Stimulated activated naive B cell treated with anti-CD40 and anti-IgM and Interleukin-4, amounts not matched to agents 10 μg/mL and 1 μg/mL and 100 μg/mL, for 72 hours (primary cell): ENCODE results near the gene IL3RA.
"Not testable (repeated sequence)": the region's sequence is repeated elsewhere in the genome, so short reads cannot be mapped to it uniquely, and the experiment has no call there.

Experiments
- ATAC-seq, 2 donors: fragments of 150-1000 bp; cut with Tn5 transposase; replicated peaks; 2 replicates each; pipeline ENCODE4 v1.10.0; 2021; ENCODE audit warnings: moderate library complexity in 1 of 2
- DNase-seq: peaks from one replicate; pipeline ENCODE4 v3.0.0; 2021
- H3K27ac Mint-ChIP-seq: one replicate; pipeline ENCODE4 v1.8.0; 2022; ENCODE audit warnings: mild to moderate bottlenecking, mixed read lengths
- H3K27me3 Mint-ChIP-seq, 2 donors: one replicate each; pipeline ENCODE4 v1.8.0; 2022; ENCODE audit warnings: mixed read lengths in 2 of 2
- H3K36me3 Mint-ChIP-seq, 2 donors: one replicate each; pipeline ENCODE4 v1.8.0; 2022; ENCODE audit warnings: mixed read lengths in 2 of 2, mild to moderate bottlenecking in 1 of 2
- H3K4me1 Mint-ChIP-seq, 2 donors: one replicate each; pipeline ENCODE4 v1.8.0; 2022; ENCODE audit warnings: mixed read lengths in 2 of 2, mild to moderate bottlenecking in 1 of 2
- H3K4me3 Mint-ChIP-seq, 2 donors: one replicate each; pipeline ENCODE4 v1.8.0; 2022; ENCODE audit warnings: mild to moderate bottlenecking in 2 of 2, mixed read lengths in 2 of 2, moderate library complexity in 1 of 2
- H3K9me3 Mint-ChIP-seq, 2 donors: one replicate each; pipeline ENCODE4 v1.8.0; 2022; ENCODE audit warnings: mixed read lengths in 2 of 2, mild to moderate bottlenecking in 1 of 2

Gene IL3RA

DNA sequence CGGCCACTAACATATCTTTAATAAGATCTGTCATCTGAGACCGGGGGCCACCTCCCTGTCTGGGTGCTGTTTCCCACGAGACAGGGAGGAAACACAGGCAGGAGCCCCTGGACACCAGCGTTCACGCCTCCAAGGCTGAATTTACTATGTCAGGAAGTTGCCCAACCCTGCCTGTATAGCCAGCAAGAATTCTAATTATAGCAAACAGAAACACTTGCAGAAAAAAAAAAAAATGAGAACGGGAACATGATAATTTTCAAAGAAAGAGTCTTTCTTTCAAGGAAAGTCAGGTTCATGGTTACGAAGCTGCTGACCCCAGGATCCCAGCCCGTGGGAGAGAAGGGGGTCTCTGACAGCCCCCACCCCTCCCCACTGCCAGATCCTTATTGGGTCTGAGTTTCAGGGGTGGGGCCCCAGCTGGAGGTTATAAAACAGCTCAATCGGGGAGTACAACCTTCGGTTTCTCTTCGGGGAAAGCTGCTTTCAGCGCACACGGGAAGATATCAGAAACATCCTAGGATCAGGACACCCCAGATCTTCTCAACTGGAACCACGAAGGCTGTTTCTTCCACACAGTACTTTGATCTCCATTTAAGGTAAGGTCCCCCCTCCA lies at the start of gene IL3RA:
IL3RA (plus strand) TSS at position 455 of the 613 bp plus-strand sequence. CDS start 4,981 bp downstream, outside the sequence.
- peaks cover under 1 to 1% of the 10 kb centered on the region in 2 donors for H3K9me3 Mint-ChIP-seq
- H3K27ac Mint-ChIP-seq: peak within 1 kb of the TSS; percentile 90
- ATAC-seq: peak; percentile 55 to 71
- H3K27me3 Mint-ChIP-seq: no peaks in the 10 kb centered on the region
- no peak for DNase-seq
- peaks cover 8 to 19% of the 10 kb centered on the region in 2 donors for H3K4me1 Mint-ChIP-seq
- H3K36me3 Mint-ChIP-seq: peaks cover 3 to 8% of the 10 kb centered on the region in 2 donors
- H3K4me3 Mint-ChIP-seq: peak within 1 kb of the TSS; percentile 84 to 88

DNA sequence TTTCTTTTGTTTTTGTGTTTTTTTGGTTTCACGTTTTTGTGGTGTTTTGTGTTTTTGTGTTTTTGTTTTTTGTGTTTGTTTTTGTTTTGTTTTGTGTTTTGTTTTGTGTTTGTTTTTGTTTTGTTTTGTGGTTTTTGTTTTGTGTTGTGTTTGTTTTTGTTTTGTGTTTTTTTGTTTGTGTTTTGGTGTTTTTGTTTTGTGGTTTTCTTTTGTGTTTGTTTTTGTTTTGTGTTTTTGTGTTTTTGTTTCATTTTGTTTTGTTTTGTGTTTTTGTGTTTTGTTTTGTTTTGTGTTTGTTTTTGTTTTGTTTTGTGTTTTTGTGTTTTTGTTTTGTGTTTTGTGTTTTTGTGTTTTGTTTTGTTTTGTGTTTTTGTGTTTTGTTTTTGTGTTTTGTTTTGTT lies 47.0 kb upstream of the IL3RA start:
- DNase-seq (no peak), ATAC-seq (no peak)
- Mint-ChIP-seq H3K4me1 (peaks cover 18 to 21% of the 10 kb centered on the region in 2 donors), H3K4me3 (peak overlapping the region; percentile 14 to 72), H3K36me3 (peaks cover 5 to 9% of the 10 kb centered on the region in 2 donors), H3K27me3 (peaks cover 18 to 28% of the 10 kb centered on the region in 2 donors), H3K27ac (peak overlapping the region; percentile 92), H3K9me3 (peaks cover 10% of the 10 kb centered on the region in 2 donors)

DNA sequence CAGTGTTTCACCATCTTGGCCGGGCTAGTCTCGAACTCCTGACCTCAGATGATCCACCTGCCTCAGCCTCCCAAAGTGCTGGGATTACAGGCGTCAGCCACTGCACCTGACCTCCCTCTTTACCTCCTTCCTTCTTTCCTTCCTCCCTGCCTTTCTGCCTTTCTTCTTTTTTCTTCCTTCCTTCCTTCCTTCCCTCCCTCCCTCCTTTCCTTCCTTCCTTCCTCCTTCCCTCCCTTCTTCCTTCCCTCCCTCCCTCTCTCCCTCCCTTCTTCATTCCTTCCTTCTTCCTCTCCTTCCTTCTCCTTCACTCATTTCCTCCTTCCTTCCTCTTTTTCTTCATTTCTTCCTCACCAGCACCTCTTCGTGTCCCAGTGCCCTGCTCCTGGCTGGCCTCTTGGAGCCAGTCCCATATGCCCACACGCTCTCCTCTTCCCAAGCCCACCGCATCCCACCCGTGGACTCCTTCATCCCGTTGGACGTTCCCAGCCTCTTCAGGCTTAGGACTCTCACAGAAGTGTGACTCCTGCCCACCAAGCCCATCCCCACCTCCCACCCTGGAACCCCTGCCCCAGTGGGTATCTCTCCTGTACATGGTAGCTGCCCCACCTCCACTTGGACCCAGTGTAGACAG lies 45.4 kb upstream of the IL3RA start:
- Mint-ChIP-seq H3K4me3 (no peak overlapping the region), H3K4me1 (peaks cover 21 to 23% of the 10 kb centered on the region in 2 donors), H3K36me3 (peaks cover 5 to 9% of the 10 kb centered on the region in 2 donors), H3K9me3 (peaks cover 12 to 16% of the 10 kb centered on the region in 2 donors), H3K27ac (no peak overlapping the region), H3K27me3 (peaks cover 34 to 43% of the 10 kb centered on the region in 2 donors)
- no peak for DNase-seq
- ATAC-seq: no peak

DNA sequence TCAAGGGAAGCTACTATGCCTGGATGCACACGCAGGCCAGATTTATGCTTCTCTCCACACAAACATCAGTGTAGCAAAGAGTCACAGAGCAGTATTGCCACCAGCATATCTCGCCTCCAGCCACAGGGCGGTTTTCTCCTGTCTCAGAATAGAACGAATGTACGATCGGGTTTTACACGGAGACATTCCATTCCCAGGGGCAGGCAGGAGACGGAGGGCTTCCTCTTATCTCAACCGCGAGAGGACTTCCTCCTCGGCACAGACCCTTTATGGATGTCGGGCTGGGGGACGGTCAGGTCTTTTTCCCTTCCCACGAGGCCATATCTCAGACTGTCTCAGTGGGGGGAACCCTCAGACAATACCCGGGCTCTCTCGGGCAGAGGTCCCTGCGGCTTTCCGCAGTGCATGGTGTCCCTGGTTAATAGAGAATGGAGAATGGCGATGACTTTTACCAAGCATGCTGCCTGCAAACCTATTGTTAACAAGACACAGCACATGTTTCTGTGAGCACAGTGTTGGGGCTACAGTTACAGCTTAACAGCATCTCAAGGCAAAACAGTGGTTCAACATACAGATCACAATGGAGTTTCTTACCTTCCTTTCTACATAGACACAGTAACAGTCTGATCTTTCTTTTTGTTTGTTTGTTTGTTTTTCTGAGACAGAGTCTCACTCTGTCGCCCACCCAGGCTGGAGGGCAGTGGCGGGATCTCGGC lies 43.9 kb upstream of the IL3RA start:
- Mint-ChIP-seq H3K27me3 (peaks cover 34 to 38% of the 10 kb centered on the region in 2 donors), H3K4me1 (peaks cover 19 to 23% of the 10 kb centered on the region in 2 donors), H3K36me3 (peaks cover 5 to 9% of the 10 kb centered on the region in 2 donors), H3K9me3 (peaks cover 12 to 16% of the 10 kb centered on the region in 2 donors), H3K4me3 (peak overlapping the region in 1 of 2 donors; percentile 40), H3K27ac (no peak overlapping the region)
- ATAC-seq: peak; percentile 51 to 52
- no peak for DNase-seq

DNA sequence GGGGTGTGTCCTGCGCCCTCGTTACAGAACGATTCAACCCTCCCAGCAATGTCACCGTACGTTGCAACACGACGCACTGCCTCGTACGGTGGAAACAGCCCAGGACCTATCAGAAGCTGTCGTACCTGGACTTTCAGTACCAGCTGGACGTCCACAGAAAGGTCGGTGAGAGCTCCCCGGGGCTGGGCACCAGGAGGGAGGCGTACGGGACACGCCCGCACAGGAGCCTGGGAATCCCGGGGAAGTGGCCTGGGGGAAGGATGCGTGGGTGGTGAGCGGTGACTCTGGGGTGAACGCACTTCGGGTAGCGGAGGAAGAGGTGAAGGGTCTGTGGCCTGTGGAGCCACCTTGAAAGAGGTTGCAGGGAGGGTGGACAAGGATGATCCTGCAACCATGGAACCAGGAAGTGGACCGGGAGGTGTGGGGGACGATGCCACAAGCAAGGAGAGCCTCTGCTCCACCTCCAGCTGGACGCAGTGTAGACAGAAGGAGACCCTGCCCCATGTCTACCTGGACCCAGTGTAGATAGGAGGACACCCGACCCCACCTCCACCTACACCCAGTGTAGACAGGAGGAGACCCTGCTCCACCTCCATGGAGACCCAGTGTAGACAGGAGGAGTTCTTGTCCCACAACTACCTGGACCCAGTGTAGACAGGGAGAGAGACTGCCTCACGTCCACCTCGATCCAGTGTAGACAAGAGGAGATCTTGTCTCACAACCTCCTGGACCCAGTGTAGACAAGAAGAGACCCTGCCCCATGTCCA lies 42.1 kb upstream of the IL3RA start:
- Mint-ChIP-seq H3K36me3 (peaks cover 1 to 5% of the 10 kb centered on the region in 2 donors), H3K4me1 (peaks cover 17 to 23% of the 10 kb centered on the region in 2 donors), H3K27me3 (peaks cover 34 to 39% of the 10 kb centered on the region in 2 donors), H3K27ac (no peak overlapping the region), H3K9me3 (peaks cover 11 to 12% of the 10 kb centered on the region in 2 donors), H3K4me3 (no peak overlapping the region)
- ATAC-seq (no peak), DNase-seq (no peak)

DNA sequence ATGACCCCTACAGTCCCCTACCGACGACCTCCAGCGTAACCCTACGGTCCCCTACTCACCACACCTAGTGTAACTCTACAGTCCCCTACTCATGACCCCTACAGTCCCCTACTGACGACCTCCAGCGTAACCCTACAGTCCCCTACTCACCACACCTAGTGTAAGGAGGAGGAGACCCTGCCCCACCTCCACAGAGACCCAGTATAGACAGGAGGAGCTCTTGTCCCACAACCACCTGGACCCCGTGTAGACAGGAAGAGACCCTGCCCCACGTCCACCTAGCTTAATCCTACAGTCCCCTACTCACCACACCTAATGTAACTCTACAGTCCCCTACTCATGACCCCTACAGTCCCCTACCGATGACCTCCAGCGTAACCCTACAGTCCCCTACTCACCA lies 41.0 kb upstream of the IL3RA start:
- Mint-ChIP-seq H3K4me1 (peaks cover 15 to 23% of the 10 kb centered on the region in 2 donors), H3K27ac (no peak overlapping the region), H3K4me3 (no peak overlapping the region), H3K36me3 (no peaks in the 10 kb centered on the region), H3K9me3 (peaks cover 4 to 6% of the 10 kb centered on the region in 2 donors), H3K27me3 (peaks cover 37 to 38% of the 10 kb centered on the region in 2 donors)
- no peak for ATAC-seq
- DNase-seq: no peak

DNA sequence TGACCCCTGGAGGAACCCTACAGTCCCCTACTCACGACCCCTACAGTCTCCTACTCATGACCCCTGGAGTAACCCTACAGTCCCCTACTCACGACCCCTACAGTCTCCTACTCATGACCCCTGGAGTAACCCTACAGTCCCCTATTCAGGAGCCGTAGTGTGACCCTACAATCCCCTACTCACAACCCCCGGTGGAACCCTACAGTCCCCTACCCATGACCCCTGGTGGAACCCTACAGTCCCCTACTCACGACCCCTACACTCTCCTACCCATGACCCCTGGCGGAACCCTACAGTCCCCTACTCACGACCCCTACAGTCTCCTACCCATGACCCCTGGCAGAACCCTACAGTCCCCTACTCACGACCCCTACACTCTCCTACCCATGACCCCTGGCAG lies 39.0 kb upstream of the IL3RA start:
- H3K27me3 Mint-ChIP-seq: peaks cover 32 to 35% of the 10 kb centered on the region in 2 donors
- H3K27ac Mint-ChIP-seq, DNase-seq, H3K4me3 Mint-ChIP-seq, H3K9me3 Mint-ChIP-seq, H3K36me3 Mint-ChIP-seq, ATAC-seq: not testable (repeated sequence)
- H3K4me1 Mint-ChIP-seq: peaks cover 9 to 16% of the 10 kb centered on the region in 2 donors

DNA sequence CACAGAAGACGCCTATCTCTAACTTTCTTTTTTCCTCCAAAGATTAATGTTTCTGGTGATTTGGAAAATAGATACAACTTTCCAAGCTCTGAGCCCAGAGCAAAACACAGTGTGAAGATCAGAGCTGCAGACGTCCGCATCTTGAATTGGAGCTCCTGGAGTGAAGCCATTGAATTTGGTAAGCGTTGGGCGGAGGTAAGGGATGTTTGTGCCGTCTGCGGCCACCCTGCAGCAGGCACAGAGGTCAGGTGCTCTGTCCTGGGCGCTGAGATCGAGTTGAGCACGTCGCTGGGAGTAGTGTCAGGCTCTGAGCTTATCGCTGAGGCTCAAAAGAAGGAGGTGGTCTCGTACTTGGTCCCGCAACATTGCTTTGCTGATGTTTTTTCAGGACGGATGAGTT lies 36.1 kb upstream of the IL3RA start:
- Mint-ChIP-seq H3K36me3 (no peaks in the 10 kb centered on the region), H3K27ac (no peak overlapping the region), H3K4me3 (no peak overlapping the region), H3K27me3 (peaks cover 12% of the 10 kb centered on the region in 2 donors), H3K9me3 (peaks cover 4 to 6% of the 10 kb centered on the region in 2 donors), H3K4me1 (peaks cover 0 to 5% of the 10 kb centered on the region in 2 donors)
- ATAC-seq (no peak), DNase-seq (no peak)

DNA sequence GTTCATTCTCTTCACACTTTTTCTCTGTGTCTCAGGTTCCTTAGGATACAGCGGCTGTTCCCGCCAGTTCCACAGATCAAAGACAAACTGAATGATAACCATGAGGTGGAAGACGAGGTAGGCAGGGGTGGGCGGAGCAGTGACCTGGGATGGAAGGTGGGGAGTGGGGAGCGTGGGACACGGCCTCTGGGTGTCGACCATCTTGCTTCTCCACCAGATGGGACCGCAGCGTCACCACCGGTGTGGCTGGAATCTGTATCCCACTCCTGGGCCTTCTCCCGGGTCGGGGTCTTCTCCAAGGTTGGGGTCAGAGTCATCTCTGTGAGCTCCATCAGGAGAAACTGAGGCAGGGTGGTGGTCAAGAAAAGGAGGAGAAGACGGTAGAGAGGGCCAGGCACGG lies 31.2 kb upstream of the IL3RA start:
- DNase-seq (no peak), ATAC-seq (no peak)
- peaks cover 5 to 8% of the 10 kb centered on the region in 2 donors for H3K36me3 Mint-ChIP-seq
- no peak overlapping the region for H3K27ac Mint-ChIP-seq
- H3K4me1 Mint-ChIP-seq: peaks cover 0 to 2% of the 10 kb centered on the region in 2 donors
- peaks cover 5 to 12% of the 10 kb centered on the region in 2 donors for H3K9me3 Mint-ChIP-seq
- H3K4me3 Mint-ChIP-seq: no peak overlapping the region
- peaks cover 3 to 8% of the 10 kb centered on the region in 2 donors for H3K27me3 Mint-ChIP-seq

DNA sequence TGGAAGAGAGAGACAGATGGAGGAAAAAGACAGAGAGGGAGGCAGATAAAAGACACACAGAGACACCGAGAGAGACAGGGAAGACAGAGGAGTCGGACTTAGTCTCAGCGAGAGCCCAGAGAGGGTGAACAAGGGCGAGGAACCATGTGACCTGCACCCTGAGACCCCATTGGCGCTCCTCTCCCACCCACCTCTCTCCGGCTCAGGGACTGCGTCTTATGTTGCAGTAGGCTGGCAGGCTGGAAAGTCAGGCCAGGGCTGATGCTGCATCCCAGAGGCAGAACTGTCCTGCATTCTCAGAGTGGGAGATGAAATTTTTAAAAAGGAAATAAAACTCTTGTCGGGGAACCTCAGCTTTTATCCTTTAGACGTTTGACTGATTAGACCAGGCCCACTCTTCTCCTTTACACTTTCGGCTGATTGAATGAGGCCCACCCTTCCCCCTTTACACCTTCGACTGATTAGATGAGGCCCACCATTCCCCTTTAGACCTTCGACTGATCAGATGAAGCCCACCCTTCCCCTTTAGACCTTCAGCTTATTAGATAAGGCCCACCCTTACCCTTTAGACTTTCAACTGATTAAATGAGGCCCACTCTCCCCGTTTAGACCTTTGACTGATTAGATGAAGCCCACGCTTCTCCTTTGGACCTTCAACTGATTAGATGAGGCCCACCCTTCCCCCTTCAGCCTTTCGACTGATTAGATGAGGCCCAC lies 29.5 kb upstream of the IL3RA start:
- Mint-ChIP-seq H3K4me3 (peak overlapping the region in 1 of 2 donors; percentile 11), H3K4me1 (peaks cover 0 to 2% of the 10 kb centered on the region in 2 donors), H3K36me3 (peaks cover 5 to 8% of the 10 kb centered on the region in 2 donors), H3K9me3 (peaks cover 5 to 12% of the 10 kb centered on the region in 2 donors), H3K27ac (peak overlapping the region; percentile 4), H3K27me3 (peaks cover 0 to 8% of the 10 kb centered on the region in 2 donors)
- ATAC-seq (no peak), DNase-seq (no peak)

DNA sequence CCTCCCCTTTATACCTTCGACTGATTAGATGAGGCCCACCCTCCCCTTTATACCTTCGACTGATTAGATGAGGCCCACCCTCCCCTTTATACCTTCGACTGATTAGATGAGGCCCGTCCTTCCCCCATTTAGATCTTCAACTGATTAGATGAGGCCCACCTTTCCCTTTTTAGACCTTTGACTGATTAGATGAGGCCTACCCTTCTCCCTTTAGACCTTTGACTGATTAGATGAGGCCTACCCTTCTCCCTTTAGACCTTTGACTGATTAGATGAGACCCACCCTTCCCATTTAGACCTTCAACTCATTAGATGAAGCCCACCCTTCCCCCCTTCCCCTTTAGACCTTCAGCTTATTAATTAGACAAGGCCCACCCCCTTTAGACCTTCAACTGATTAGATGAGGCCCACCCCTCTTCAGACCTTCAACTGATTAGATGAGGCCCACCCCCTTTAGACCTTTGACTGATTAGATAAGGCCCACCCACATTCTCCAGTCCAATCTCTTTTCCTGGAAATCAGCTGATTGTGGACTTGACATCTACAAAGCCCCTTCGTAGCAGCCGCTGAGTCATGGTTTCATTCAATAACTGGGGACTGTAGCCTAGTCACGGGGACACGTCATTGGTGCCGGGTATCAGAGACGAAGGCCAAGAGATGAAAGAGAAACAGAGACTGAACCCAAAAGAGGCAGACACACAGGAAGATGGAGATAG lies 28.8 kb upstream of the IL3RA start:
- Mint-ChIP-seq H3K27ac (peak overlapping the region; percentile 60), H3K4me1 (peaks cover 0 to 2% of the 10 kb centered on the region in 2 donors), H3K9me3 (peaks cover 5 to 12% of the 10 kb centered on the region in 2 donors), H3K36me3 (peaks cover 5 to 8% of the 10 kb centered on the region in 2 donors), H3K4me3 (no peak overlapping the region), H3K27me3 (peaks cover 0 to 8% of the 10 kb centered on the region in 2 donors)
- no peak for ATAC-seq
- no peak for DNase-seq

DNA sequence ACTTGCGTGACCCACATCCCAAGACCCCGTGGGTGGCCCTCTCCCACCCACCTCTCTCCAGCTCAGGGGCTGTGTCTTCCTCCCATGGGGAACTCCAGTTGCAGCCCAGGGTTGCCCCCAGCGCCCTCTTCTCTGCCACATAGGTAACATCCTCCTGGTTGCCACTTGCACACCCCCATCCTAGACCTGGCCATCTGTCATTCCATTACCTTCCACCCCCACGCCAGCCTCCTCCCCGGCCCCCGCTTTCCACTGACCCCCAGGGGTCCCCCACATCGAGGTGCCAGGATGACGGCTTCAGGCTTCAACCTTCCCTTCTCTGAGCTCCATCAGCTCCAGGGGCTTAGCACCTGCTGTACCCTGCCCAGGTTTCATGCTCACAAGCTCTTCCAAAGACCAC lies 28.1 kb upstream of the IL3RA start:
- Mint-ChIP-seq H3K27ac (peak overlapping the region; percentile 51), H3K4me3 (no peak overlapping the region), H3K9me3 (peaks cover 5 to 12% of the 10 kb centered on the region in 2 donors), H3K4me1 (peaks cover 0 to 2% of the 10 kb centered on the region in 2 donors), H3K36me3 (peaks cover 5 to 8% of the 10 kb centered on the region in 2 donors), H3K27me3 (peaks cover 0 to 8% of the 10 kb centered on the region in 2 donors)
- no peak for DNase-seq
- no peak for ATAC-seq

DNA sequence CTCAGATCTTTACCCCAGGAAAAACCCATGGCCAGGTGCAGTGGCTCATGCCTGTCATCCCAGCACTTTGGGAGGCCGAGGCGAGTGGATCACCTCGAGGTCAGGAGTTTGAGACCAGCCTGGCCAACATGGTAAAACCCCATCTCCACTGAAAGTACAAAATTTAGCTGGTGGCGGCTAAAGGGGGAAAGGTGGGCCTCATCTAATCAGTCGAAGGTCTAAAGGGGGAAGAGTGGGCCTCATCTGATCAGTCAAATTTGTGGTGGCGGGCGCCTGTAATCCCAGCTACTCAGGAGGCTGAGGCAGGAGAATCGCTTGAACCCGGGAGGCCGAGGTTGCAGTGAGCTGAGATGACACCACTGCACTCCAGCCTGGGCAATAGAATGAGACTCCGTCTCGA lies 27.7 kb upstream of the IL3RA start:
- ATAC-seq, H3K36me3 Mint-ChIP-seq: not testable (repeated sequence)

More for the DNA sequence above, 27.7 kb upstream of the IL3RA start:
- Mint-ChIP-seq H3K27ac (peak overlapping the region; percentile 51), H3K9me3 (peaks cover 5 to 12% of the 10 kb centered on the region in 2 donors)
- not testable (repeated sequence) for H3K27me3 Mint-ChIP-seq, DNase-seq, H3K4me3 Mint-ChIP-seq, H3K4me1 Mint-ChIP-seq
